ENCODE measurements around the gene KASH5.
"Not testable (repeated sequence)": the region's sequence is repeated elsewhere in the genome, so short reads cannot be mapped to it uniquely, and the experiment has no call there.

Gene KASH5

GRCh38 chr19:49438261-49438660, 50.2 kb downstream of the KASH5 start:
- no peak for DNase-seq (ENCODE audit: low read depth)

- no peak for DNase-seq (ENCODE audit: low read depth)
Measured at GRCh38 chr19:49439836-49440235, 51.8 kb downstream of the KASH5 start.

DNA sequence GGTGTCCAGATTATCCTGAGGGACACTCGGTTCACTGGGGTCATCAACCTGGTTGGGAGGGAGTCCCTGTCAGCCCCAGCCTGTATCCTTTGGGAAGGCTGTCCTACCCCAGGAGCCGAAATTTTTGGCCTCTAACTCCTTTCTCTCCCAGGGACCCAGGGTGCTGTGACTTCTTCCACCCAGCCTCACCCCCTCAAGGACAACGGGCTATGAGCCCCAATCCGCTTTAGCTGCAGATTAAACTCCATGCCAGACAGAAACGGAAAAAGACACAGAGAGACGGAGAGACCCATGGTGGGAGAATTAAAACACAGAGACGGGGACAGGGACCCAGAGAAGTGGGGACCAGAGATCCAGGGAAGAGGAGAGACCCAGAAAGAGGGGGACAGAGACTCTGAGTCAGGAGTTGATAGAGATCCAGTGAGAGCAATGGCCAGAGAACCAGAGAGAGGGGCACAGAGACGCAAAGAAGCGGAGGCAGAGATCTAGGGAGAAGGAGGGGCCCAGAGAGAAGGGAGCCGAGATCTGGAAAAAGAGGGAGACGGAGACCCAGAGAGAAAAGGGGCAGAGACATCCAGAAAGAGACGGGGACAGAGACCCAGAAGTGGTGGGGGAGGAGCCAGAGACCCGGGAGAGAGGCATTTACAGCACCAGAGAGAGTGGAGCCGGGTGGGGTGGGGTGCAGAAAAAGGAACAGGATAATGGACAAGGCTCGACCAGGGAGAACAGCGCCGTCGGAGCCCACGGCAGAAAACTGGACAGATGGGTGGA, 52.6 kb downstream of the KASH5 start:
- no peak for DNase-seq (ENCODE audit: low read depth)

DNA sequence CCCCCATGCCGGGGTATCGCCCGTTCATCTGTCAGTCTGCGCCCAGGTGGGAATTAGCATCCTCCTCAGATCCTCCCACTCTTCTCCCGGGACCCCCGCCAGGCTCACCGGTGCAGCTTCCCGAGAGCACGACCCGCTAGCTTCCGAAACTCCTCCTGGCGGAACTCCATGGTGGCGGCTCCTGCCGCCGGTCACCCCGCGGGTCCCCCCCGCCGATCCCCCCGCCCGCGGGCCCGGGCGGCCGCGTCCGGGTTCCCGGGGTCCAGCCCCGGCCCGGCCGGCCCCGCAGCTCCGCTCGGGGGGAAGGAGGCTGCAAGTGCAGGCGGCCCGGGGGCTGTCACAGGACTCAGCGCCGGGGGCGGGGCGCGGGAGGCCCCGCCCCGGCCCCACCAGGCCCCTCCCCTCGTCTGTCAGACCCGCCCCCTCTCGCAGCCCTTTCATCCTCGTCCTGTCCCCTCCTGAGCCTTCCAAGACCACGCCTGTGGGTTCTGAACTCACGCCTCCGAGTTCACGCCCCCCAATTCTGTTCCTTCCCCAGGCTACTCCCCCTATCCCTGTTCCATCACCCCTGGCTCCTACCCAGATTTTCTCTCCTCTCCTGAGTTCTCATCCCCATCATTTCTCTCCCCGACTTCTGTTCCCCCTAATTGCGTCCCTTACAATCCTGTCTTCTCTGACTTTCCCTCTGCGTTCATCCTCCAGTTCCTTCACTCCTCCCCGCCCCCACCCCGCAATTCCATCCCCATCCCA, 53.3 kb downstream of the KASH5 start, which contains the start of gene SLC17A7:
Gene SLC17A7 (minus strand): TSS at position 318 of the 750 bp plus-strand sequence. CDS start 148 bp downstream, at position 170.
- DNase-seq (ENCODE audit: low read depth) = no peak

DNA sequence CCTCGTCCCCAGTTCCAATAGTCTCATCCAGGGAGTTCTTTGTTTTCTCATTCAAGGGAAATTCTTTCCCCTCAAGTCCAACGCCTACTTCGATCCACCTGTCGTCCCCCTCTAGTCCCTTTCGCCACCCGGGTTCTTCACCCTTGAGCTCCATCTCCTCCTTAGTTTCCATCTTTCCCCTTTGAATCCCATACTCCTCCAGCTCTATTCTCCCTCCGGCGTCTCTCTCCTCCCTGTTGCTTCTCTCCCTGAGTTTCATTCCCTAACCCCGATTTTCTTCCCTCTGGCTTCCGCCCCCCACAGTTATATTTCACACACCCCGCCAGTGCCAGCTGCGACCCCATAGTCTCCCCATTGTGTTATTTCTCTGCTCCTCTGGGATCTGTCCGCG, 53.9 kb downstream of the KASH5 start:
- DNase-seq (ENCODE audit: low read depth) = no peak

DNA sequence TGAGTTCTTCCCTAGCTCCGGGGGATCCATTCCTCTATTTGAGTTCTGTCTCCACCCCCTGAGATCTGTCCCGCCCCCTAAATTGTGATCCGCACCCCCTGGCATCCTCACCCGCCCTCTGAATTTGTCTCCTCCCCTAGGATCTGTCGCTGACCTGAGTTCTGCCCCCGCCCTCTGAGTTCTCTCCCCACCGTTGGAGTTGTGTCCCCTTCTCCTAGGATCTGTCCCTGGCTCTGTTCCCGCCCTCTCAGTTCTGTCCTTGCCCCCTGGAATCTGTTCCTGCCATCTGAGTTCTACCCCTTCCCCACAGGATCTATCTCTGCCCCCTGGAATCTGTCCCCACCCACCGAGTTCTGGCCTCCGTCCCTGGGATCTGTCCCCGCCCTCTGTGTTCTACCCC, 54.3 kb downstream of the KASH5 start:
- DNase-seq (ENCODE audit: low read depth) = no peak

DNA sequence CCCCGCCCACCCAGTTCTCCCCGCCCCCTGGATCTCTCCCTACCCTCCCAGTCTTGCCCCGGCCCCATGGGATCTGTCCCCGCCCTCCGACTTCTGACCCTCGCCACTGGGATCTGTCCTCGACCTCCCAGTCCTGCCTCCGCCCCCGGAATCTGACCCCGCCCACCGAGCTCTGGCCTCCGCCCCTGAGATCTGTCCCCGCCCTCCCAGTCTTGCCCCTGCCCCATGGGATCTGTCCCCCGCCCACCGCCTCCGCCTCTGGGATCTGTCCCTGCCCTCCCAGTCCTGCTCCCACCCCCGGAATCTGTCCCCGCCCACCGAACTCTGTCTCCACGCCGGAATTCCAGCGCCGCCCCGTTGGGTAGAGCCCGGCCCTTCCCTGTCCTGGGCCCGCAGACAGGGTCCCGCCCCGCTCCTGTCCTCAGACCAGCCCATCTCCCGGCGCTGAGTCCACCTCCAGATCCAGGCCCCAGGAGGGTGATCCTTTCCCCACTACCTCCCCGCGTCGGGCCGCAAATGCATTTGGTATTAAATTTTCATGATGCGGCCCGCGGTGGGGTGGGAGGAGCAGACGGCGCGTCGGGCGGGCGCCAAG, 54.8 kb downstream of the KASH5 start:
- no peak for DNase-seq (ENCODE audit: low read depth)

DNA sequence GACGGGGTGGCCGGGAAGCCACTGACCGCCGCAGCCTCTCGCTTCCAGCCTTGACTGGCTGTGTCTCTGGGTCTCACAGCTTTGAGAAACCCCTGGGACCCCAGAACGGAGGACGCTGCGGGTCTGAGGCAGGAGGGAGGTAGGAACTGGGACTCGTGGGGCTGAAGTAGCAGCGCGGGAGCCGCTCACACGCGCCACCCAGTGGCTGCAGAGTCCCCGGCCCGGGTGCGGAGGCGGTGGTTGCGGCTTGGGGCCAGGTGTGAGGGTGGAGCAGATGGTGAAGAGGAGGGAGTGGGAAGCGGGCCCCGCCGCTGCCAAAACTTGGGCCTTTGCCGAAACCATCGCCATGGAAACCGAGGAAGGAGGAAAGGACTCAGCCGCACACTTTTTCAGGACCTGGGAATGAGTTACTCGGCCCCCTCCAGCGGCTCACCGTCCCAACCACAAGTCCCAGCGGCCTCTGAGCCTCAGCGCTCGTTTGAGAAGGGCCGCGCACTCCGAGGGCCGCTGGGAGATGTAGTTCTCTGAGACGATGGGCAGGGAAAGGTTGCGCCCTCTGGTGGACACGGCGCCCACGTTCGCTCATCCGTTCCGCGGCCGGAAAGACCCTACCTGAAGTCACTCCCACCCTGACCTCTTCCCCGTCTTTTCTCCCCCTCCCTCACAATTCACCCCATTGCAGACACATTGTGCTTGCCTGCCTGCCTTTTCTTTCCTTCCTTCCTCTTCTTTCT, 55.5 kb downstream of the KASH5 start:
- peak; percentile 89 for DNase-seq (ENCODE audit: low read depth)

DNA sequence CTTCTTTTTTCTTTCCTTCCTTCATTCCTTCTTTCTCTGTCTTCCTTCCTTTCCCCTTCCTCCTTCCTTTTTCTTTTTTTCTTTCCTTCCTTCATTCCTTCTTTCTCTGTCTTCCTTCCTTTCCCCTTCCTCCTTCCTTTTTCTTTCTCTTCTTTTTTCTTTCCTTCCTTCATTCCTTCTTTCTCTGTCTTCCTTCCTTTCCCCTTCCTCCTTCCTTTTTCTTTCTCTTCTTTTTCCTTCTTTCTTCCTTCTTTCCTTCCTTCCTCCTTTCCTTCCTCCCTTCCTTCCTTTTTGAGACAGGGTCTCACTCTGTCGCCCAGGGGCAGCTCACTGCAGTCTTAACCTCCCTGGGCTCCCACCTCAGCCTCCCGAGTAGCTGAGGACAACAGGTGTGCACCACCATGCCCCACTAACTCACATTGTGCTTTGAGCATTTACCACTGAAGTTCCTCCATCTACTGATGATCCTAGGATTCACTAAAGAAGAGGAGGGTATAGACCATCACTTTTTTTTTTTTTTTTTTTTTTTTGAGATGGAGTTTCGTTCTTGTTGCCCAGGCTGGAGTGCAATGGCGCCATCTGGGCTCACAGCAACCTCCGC, 56.2 kb downstream of the KASH5 start:
- DNase-seq (ENCODE audit: low read depth) = not testable (repeated sequence)

- no peak for DNase-seq (ENCODE audit: low read depth)
Measured at GRCh38 chr19:49445997-49446396, 57.9 kb downstream of the KASH5 start.

DNA sequence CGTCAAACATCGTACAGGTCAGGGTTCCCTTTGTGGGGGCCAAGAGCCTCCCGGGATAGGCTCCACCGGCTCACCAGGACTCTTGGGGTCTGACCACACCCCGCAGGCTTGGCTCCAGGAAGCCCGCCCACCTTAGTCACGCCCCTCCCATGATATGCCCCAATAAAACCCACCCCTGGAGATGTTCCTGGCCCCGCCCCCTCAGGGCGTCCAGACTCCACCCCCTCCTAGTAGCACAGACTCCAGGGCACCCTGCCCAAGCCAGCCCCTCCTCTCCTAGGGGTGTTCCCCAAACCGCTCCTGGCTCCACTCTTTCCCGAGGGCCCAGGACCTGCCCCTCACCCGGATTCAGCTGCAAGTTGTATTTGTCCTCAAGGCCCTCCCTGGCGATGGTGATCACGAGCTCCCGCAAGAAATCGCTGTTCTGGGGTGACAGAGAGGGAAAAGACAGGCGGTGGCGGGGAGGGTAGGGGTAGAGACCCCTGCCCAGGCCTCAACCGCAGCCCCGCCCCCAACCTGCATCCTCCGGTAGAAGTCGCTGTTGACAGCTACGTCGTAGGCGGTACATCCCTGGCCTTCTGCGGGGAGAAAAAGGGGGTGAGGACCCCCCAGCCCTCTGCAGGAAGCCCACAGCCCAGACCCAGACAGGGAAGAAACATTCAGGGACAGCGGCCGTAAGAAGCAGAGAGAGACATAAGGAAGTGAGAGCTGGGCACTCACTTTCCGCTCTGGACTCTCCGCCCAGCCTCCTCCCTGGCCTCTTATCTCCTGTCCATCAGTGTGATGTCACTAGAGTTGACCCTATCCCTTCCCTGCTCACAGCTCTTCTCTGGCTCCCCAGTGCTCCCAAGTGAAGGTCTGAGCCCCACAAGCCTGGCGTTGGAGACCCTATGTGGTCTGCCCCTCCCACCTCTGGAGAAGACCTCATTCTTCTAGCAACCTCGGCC, 59.7 kb downstream of the KASH5 start:
- no peak for DNase-seq (ENCODE audit: low read depth)

GRCh38 chr19:49448432-49448786, 60.4 kb downstream of the KASH5 start:
- no peak for DNase-seq (ENCODE audit: low read depth)

GRCh38 chr19:49450405-49450804, 62.4 kb downstream of the KASH5 start:
- no peak for DNase-seq (ENCODE audit: low read depth)

GRCh38 chr19:49451430-49452181, 63.6 kb downstream of the KASH5 start, which contains the start of gene PIH1D1:
PIH1D1 (minus strand) TSS chr19:49451814; CDS start chr19:49451574, 240 bp downstream.
- peak; percentile 84 for DNase-seq (ENCODE audit: low read depth)

DNA sequence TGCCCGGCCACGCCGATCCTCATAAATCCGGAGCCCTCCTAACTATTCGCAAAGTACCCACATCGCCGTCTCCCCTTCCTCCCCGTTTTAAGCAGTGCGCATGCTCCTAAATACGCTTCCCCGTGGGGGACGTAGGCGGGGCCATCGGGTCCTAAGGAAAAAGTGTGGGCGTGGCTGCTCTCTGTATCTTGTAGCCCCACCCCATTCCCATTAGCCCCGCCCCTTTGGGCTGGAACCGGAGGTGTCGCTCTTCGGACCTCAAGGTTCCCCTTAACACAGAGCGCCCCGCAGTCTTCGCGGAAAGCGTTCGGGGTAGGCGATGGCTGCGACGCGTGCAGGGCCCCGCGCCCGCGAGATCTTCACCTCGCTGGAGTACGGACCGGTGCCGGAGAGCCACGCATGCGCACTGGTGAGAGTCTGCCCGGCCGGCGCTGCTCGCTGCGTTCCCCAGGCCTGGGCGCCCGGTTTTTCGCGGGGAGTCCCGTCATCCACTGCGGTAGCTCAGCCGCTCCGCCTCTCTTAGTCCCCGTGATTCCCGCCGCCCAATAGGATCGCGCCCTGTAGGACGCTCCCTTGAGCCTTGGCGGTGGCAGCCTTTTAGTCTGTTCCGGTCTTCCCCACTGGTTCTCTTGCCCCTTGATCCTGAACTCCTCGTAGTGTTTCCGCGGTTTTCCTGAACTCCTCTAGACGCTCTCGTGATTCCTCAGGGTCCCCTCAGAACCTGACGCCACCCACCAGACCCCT, 65.1 kb downstream of the KASH5 start, which contains the start of gene ALDH16A1:
Gene ALDH16A1 (plus strand): TSS at position 213 of the 744 bp plus-strand sequence. CDS start 107 bp downstream, at position 320.
- DNase-seq (ENCODE audit: low read depth) = peak; percentile 97

DNA sequence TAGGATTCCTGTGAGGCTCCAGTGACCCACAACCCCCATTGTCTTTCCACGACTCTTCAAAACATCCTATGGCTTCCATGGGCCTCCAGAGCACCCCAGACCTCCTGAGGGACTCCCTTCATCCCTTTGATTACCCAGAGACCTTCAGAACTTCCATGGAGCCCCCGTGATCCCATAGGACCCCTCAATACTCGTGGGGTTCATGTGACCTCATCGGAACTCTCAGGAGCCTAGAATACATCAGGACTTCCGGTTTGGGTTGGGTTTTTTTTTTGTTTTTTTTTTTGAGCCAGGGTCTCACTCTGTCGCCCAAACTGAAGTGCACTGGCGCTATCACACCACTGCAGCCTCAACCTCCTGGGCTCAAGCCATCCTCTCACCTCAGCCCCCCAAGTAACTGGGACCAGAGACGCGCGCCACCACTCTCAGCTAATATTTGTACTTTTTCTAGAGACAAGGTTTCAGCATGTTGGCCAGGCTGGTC, 65.8 kb downstream of the KASH5 start:
- no peak for DNase-seq (ENCODE audit: low read depth)

- no peak for DNase-seq (ENCODE audit: low read depth)
Measured at GRCh38 chr19:49455773-49456172, 67.7 kb downstream of the KASH5 start.

DNA sequence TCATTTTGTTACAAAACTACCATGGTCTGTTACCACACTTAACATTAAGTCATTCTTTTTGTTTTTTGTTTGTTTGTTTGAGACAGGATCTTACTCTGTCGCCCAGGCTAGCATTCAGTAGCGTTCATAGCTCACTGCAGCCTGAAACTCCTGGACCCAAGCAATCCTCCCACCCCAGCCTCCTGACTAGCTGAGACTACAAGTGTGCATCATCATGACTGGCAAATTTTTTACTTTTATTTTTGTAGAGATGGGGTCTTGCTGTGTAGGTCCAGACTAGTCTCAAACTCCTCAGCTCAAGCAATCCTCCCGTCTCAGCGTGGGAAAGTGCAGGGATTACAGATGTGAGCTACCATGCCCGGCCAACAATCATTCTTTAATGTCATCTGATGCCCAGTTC, 68.3 kb downstream of the KASH5 start:
- DNase-seq (ENCODE audit: low read depth) = no peak

DNA sequence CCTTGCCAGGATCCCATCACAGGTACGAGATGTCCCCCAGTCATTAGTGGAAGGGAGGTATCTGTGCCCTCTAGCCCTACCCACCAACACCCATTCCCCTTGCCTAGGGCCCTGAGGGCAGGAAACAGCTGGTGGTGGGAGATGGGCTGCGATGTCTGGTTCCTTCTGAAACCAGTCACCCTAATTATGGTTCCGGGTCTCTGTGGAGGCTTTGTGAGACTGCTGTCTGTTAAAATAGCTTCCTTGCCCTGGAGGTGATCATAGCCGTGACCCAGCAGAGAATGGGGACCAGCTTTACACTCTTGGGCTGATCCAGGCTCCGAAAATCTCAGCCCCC, 70.5 kb downstream of the KASH5 start:
- DNase-seq (ENCODE audit: low read depth) = no peak

Data from stimulated activated CD8-positive, alpha-beta memory T cell treated with anti-CD3 and anti-CD28 coated beads, Interleukin-12 subunit alpha, Interleukin-12 subunit beta, amount 100 ng/mL, for 4 hours (primary cell).